Measurements from ENCODE around the gene UBE2E2. TPM values are rescaled to one million over a fixed set of nuclear protein-coding genes. Genes with fewer than 3 reads are reported as not detected.

Gene UBE2E2
- total and polyA plus RNA-seq, 2 donors (not counting 1 experiment from before 2014, with no cell fraction given): 16.0 to 45.0 TPM

- Mint-ChIP-seq H3K27me3 (no peaks in the 10 kb centered on the region), H3K9me3 (ENCODE audit: insufficient read depth) (no peaks in the 10 kb centered on the region)
- POLR2A ChIA-PET: no interaction called here
Observed at GRCh38 chr3:23431764-23432163, 228.6 kb downstream of the UBE2E2 start.

GRCh38 chr3:23435318-23435717 lies 232.2 kb downstream of the UBE2E2 start:
- Histone ChIP-seq H3K27me3 (replicated peaks in 1 of 4; ENCODE audit: control extremely low read depth in 1 of 4, control insufficient read depth in 3 of 4, insufficient read depth in 4 of 4, low read length in 3 of 4) (no peaks in the 10 kb centered on the region), H4K20me1 (ENCODE audit: control insufficient read depth, insufficient read depth, low read length, poor library complexity, severe bottlenecking) (peaks cover 21% of the 10 kb centered on the region), H3K4me2 (replicated peaks; ENCODE audit: low read depth, low read length, poor library complexity, severe bottlenecking) (no peak overlapping the region), H3K4me3 (ENCODE audit: control extremely low read depth in 1 of 5, extremely low read depth in 1 of 5, insufficient read depth in 1 of 5, low read depth in 2 of 5, low read length in 4 of 5) (no peak overlapping the region), H3K27ac (ENCODE audit: low read length in 2 of 2) (no peak overlapping the region), H3K9me3 (ENCODE audit: control extremely low read depth in 1 of 3, control insufficient read depth in 2 of 3, insufficient read depth in 1 of 3, low read length in 2 of 3) (no peaks in the 10 kb centered on the region), H2AFZ (ENCODE audit: insufficient read depth, low read depth, low read length, poor library complexity, severe bottlenecking) (no peak overlapping the region), H3K36me3 (replicated peaks in 1 of 2; ENCODE audit: control extremely low read depth in 1 of 2, control insufficient read depth in 1 of 2, extremely low read depth in 1 of 2, insufficient read depth in 2 of 2, low read length in 1 of 2) (no peaks in the 10 kb centered on the region), H3K4me1 (ENCODE audit: control insufficient read depth in 2 of 2, insufficient read depth in 2 of 2, low read length in 2 of 2) (peaks cover 26 to 34% of the 10 kb centered on the region in 2 donors), H3K79me2 (ENCODE audit: control insufficient read depth, insufficient read depth, low read length) (peaks cover 47% of the 10 kb centered on the region), H3K9ac (ENCODE audit: low read length) (no peak overlapping the region)
- intact Hi-C loops (cut with micrococcal nuclease): no loop called here
- H3K4me1 Mint-ChIP-seq: peaks cover 56% of the 10 kb centered on the region
- TF ChIP-seq CTCF (IDR thresholded peaks at IDR 0.05): no peak
- TF ChIP-seq EZH2 (IDR thresholded peaks at IDR 0.05; ENCODE audit: borderline replicate concordance, insufficient read depth, low read depth, low read length, poor library complexity, severe bottlenecking): no peak
- ATAC-seq (ENCODE audit: low read depth) (no peak), DNase-seq (no peak)
- no peak overlapping the region for H3K4me3 Mint-ChIP-seq
- WGBS (ENCODE audit: insufficient coverage): 64% methylated on average over 2 of the region's 2 CpGs
- CTCF ChIA-PET: no interaction called here
- no peak overlapping the region for H3K27ac Mint-ChIP-seq
- POLR2A ChIA-PET: no interaction called here
- no peaks in the 10 kb centered on the region for H3K9me3 Mint-ChIP-seq (ENCODE audit: insufficient read depth)
- no peaks in the 10 kb centered on the region for H3K27me3 Mint-ChIP-seq

More at GRCh38 chr3:23431764-23432163, 228.6 kb downstream of the UBE2E2 start:
- no peak overlapping the region for H3K4me3 ChIP-seq (ENCODE audit: control extremely low read depth in 1 of 5, extremely low read depth in 1 of 5, insufficient read depth in 1 of 5, low read depth in 2 of 5, low read length in 4 of 5)
- peaks cover 16 to 25% of the 10 kb centered on the region in 2 donors for H3K4me1 ChIP-seq (ENCODE audit: control insufficient read depth in 2 of 2, insufficient read depth in 2 of 2, low read length in 2 of 2)
- CTCF ChIA-PET: no interaction called here
- no CpG with 5 or more reads among the region's 3 CpGs for WGBS (ENCODE audit: insufficient coverage)
- peaks cover 22% of the 10 kb centered on the region for H4K20me1 ChIP-seq (ENCODE audit: control insufficient read depth, insufficient read depth, low read length, poor library complexity, severe bottlenecking)
- Mint-ChIP-seq H3K27ac (no peak overlapping the region), H3K4me1 (peaks cover 38% of the 10 kb centered on the region), H3K4me3 (no peak overlapping the region)
- DNase-seq (no peak), ATAC-seq (ENCODE audit: low read depth) (no peak)
- no peaks in the 10 kb centered on the region for H3K27me3 ChIP-seq (replicated peaks in 1 of 4; ENCODE audit: control extremely low read depth in 1 of 4, control insufficient read depth in 3 of 4, insufficient read depth in 4 of 4, low read length in 3 of 4)
- H3K36me3 ChIP-seq (replicated peaks in 1 of 2; ENCODE audit: control extremely low read depth in 1 of 2, control insufficient read depth in 1 of 2, extremely low read depth in 1 of 2, insufficient read depth in 2 of 2, low read length in 1 of 2): no peaks in the 10 kb centered on the region
- TF ChIP-seq EZH2 (IDR thresholded peaks at IDR 0.05; ENCODE audit: borderline replicate concordance, insufficient read depth, low read depth, low read length, poor library complexity, severe bottlenecking): no peak
- TF ChIP-seq CTCF (IDR thresholded peaks at IDR 0.05): no peak
- H3K27ac ChIP-seq (ENCODE audit: low read length in 2 of 2): no peak overlapping the region
- no peak overlapping the region for H2AFZ ChIP-seq (ENCODE audit: insufficient read depth, low read depth, low read length, poor library complexity, severe bottlenecking)
- intact Hi-C loops (cut with micrococcal nuclease): no loop called here
- H3K4me2 ChIP-seq (replicated peaks; ENCODE audit: low read depth, low read length, poor library complexity, severe bottlenecking): no peak overlapping the region
- H3K79me2 ChIP-seq (ENCODE audit: control insufficient read depth, insufficient read depth, low read length): peaks cover 48% of the 10 kb centered on the region
- peaks cover 0 to 5% (median 2%) of the 10 kb centered on the region in 3 donors for H3K9me3 ChIP-seq (ENCODE audit: control extremely low read depth in 1 of 3, control insufficient read depth in 2 of 3, insufficient read depth in 1 of 3, low read length in 2 of 3)
- H3K9ac ChIP-seq (ENCODE audit: low read length): no peak overlapping the region

Data from B cell (primary cell).